A549 (cell line): Measurements from ENCODE around the gene KRTAP4-3. TPM values are rescaled to one million over a fixed set of nuclear protein-coding genes. Genes with fewer than 3 reads are reported as not detected.

ENCODE experiments used
- ATAC-seq, 2 experiments: fragments of 200-7000 bp in 1 of 2; fragments of >200 bp in 1 of 2; cut with Nextera tagmentation in 1 of 2; cut with Tn5 transposase in 1 of 2; 3 replicates each; pipeline versions ENCODE4 v1.8.0 to v1.9.1; 2018 to 2020; ENCODE audit warnings: mild to moderate bottlenecking in 1 of 2, moderate library complexity in 1 of 2
- CTCF ChIA-PET: fragments of 300-600 bp; sonication (Branson Sonifier 250); formaldehyde crosslinking; extraction: SDS; loops from one replicate; lab custom pipeline; 2021; ENCODE audit warnings: antibody characterized with exemption, inconsistent platforms; lab: Yijun Ruan, JAX
- POLR2A ChIA-PET: fragments of 350-600 bp; formaldehyde crosslinking; extraction: SDS; loops from one replicate; lab custom pipeline; 2021; ENCODE audit warnings: antibody characterized with exemption, inconsistent platforms; lab: Yijun Ruan, JAX
- DNase-seq, 2 experiments: peaks; one replicate each; pipeline versions ENCODE4 v3.0.0 to v3.0.0-alpha.2; 2011 to 2016; ENCODE audit warnings: low read depth in 1 of 2, low spot score in 1 of 2
- FAIRE-seq: peaks from 2 replicates; lab custom pipeline; 2011; peaks lifted over from hg19 to GRCh38; lab: Jason Lieb, UNC
- H3K27ac ChIP-seq, 2 experiments: fragments of >200 bp; sonication (Bioruptor Twin); formaldehyde crosslinking; 3 replicates each; pipeline ENCODE4 v1.5.1; 2016 to 2017
- H3K4me1 ChIP-seq: fragments of >200 bp; sonication (Bioruptor Twin); formaldehyde crosslinking; 3 replicates; pipeline ENCODE4 v1.6.1; 2016
- H3K4me2 ChIP-seq: fragments of >200 bp; sonication (Bioruptor Twin); formaldehyde crosslinking; 3 replicates; pipeline ENCODE4 v1.6.1; 2016
- H3K4me3 ChIP-seq: fragments of >200 bp; sonication (Bioruptor Twin); formaldehyde crosslinking; 3 replicates; pipeline ENCODE4 v1.5.1; 2016
- H3K9me3 ChIP-seq: fragments of >200 bp; sonication (Bioruptor Twin); formaldehyde crosslinking; 3 replicates; pipeline ENCODE4 v1.6.1; 2016
- CEBPB ChIP-seq, 2 experiments: fragments of >200 bp in 1 of 2; sonication (Bioruptor Twin) in 1 of 2; formaldehyde crosslinking in 1 of 2; IDR thresholded peaks; 2 replicates each; pipeline ENCODE4 v1.6.1; 2012 to 2016
- CHD2 ChIP-seq: fragments of 150-350 bp; IDR thresholded peaks from 2 replicates; pipeline ENCODE4 v1.6.1; 2014; ENCODE audit warnings: low read length; ENCODE audit not compliant: partially characterized antibody
- CHD4 ChIP-seq: fragments of 200-600 bp; sonication (generic); IDR thresholded peaks from 2 replicates; pipeline ENCODE4 v1.6.1; 2016; ENCODE audit warnings: antibody characterized with exemption, mild to moderate bottlenecking, borderline replicate concordance
- EHMT2 ChIP-seq: fragments of 200-600 bp; sonication (generic); IDR thresholded peaks from 2 replicates; pipeline ENCODE4 v1.6.1; 2016; ENCODE audit warnings: antibody characterized with exemption, low read depth, mild to moderate bottlenecking, moderate library complexity
- ESRRA ChIP-seq: fragments of 150-350 bp; IDR thresholded peaks from 2 replicates; pipeline ENCODE4 v1.6.1; 2014; ENCODE audit warnings: mild to moderate bottlenecking, low read length, borderline replicate concordance
- FOSB ChIP-seq: fragments of 250-450 bp; sonication (Bioruptor Pico); IDR thresholded peaks from 2 replicates; pipeline ENCODE4 v1.5.0; 2020; ENCODE audit warnings: mild to moderate bottlenecking, moderate library complexity
- GATA3 ChIP-seq: IDR thresholded peaks from 2 replicates; pipeline ENCODE4 v1.6.1; 2012; ENCODE audit warnings: borderline replicate concordance
- HEYL ChIP-seq: fragments of 250-450 bp; sonication (Bioruptor Pico); IDR thresholded peaks from 2 replicates; pipeline ENCODE4 v1.8.0; 2021; ENCODE audit warnings: mild to moderate bottlenecking, moderate library complexity
- HOXB13 ChIP-seq: fragments of 250-450 bp; sonication (Bioruptor Pico); IDR thresholded peaks from 2 replicates; pipeline ENCODE4 v1.5.0; 2020; ENCODE audit warnings: low read depth, mild to moderate bottlenecking, moderate library complexity
- JUN ChIP-seq, 2 experiments: fragments of >200 bp; sonication (Bioruptor Twin); formaldehyde crosslinking; IDR thresholded peaks; 2 replicates in 1 of 2; 3 replicates in 1 of 2; pipeline ENCODE4 v1.6.1; 2016 to 2017
- JUNB ChIP-seq: fragments of >200 bp; sonication (Bioruptor Twin); formaldehyde crosslinking; IDR thresholded peaks from 2 replicates; pipeline ENCODE4 v1.6.1; 2016
- MYC ChIP-seq: IDR thresholded peaks from 2 replicates; pipeline ENCODE4 v1.6.1; 2012; ENCODE audit warnings: mild to moderate bottlenecking, inconsistent platforms, low read length, improper control_type of control experiment, borderline replicate concordance
- NPAS2 ChIP-seq: fragments of 250-450 bp; sonication (Bioruptor Pico); IDR thresholded peaks from 2 replicates; pipeline ENCODE4 v1.8.0; 2022; ENCODE audit warnings: mild to moderate bottlenecking, moderate library complexity, borderline replicate concordance
- NR3C1 ChIP-seq: fragments of >200 bp; sonication (Bioruptor Twin); formaldehyde crosslinking; IDR thresholded peaks from 3 replicates; pipeline ENCODE4 v1.6.1; 2017
- POLR2A ChIP-seq: IDR thresholded peaks from 2 replicates; pipeline ENCODE4 v1.6.1; 2012; ENCODE audit warnings: mild to moderate bottlenecking, low read length
- RNF2 ChIP-seq: fragments of 200-600 bp; sonication (generic); IDR thresholded peaks from 2 replicates; pipeline ENCODE4 v1.6.1; 2016; ENCODE audit warnings: low read depth, mild to moderate bottlenecking, antibody characterized with exemption, moderate library complexity, borderline replicate concordance
- SMC3 ChIP-seq: fragments of >200 bp; sonication (Bioruptor Twin); formaldehyde crosslinking; IDR thresholded peaks from 3 replicates; pipeline ENCODE4 v1.6.1; 2018; ENCODE audit warnings: inconsistent platforms
- TP53 ChIP-seq: fragments of 250-450 bp; sonication (Bioruptor Pico); IDR thresholded peaks from 2 replicates; pipeline ENCODE4 v1.5.0; 2021; ENCODE audit warnings: mild to moderate bottlenecking, moderate library complexity
- ZFP36 ChIP-seq: fragments of 450-650 bp; IDR thresholded peaks from 2 replicates; pipeline ENCODE4 v1.6.1; 2014; ENCODE audit warnings: borderline replicate concordance; ENCODE audit not compliant: partially characterized antibody
- WGBS: methylation state at CpG from one replicate; pipeline ENCODE4 v1.1.6; 2017; ENCODE audit errors: missing lambda C conversion rate; 5-methylcytosine and 5-hydroxymethylcytosine counted together
- polyA plus RNA-seq, 4 experiments: library from polyadenylated mRNA; depleted of rRNA in 3 of 4; stranded (reverse); fragments of >200 nt; fragmentation: RNase III in 1 of 4; extraction: RNeasy Plus Mini Kit Qiagen cat#74134 plus additional on column Dnase treatment in 1 of 4; gene quantifications; 2 replicates in 3 of 4; 3 replicates in 1 of 4; pipeline ENCODE4 v1.2.3, GENCODE V29; 2011 to 2017
- TF ChIP-seq, protein P1 (sequence below): fragments of 200-600 bp; sonication (generic); IDR thresholded peaks from 2 replicates; pipeline ENCODE4 v1.6.1; 2016; ENCODE audit warnings: antibody characterized with exemption, mild to moderate bottlenecking, moderate library complexity
- TF ChIP-seq, protein P2 (sequence below): fragments of 450-650 bp; IDR thresholded peaks from 2 replicates; pipeline ENCODE4 v1.6.1; 2014; ENCODE audit warnings: antibody characterized with exemption
- TF ChIP-seq, protein P3 (sequence below): IDR thresholded peaks from 2 replicates; pipeline ENCODE4 v1.6.1; 2012

KRTAP4-3 gene
- polyA plus RNA-seq, 2 of the 4 experiments (the other 2 are of a cell fraction) = not detected

DNA sequence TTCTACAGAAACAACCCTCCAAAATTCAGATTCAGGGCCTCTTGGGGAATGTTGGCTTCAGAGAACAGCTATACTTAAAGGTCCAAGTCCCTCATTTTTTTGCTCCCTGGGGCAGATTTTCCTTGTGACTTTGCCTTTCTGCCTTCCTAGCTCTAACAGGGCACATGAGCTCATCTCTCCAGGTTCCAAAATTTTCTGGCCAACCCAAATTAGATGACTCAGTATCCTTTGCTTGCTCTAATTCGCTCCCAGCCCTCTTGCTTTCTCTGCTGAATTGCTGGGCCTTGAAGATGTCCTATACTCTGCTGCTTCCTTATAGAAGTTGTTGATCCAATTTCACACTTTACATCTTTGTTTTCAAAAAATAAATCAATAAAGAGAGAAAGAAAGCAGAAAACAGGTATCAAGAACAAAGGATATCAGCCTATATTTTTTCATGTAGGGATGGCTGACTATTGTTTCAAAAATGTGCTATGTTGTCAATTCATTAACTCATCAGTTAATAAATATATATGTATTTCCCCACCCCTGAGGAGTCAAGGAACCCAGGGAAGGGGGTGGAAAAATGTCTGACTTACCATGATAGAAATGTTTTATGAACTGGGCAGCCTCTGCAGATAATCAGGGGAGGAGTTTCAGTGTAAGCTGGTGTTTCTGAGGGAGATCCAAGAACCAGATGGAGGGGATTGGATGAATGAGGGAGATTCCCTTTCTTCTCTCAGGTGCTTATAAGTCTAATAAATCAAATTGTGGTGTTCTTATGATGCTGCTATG, 11.0 kb upstream of the KRTAP4-3 start:
- Histone ChIP-seq H3K9me3 (no peaks in the 10 kb centered on the region), H3K27ac (no peak overlapping the region), H3K4me3 (no peak overlapping the region), H3K4me2 (no peak overlapping the region; the same call in 2 of the 3 replicates), H3K4me1 (no peaks in the 10 kb centered on the region)
- ChIA-PET CTCF (interaction anchor here (0.9 to 2.4 kb wide), 3 partner anchors 11 to 488 kb away, joined by 3 to 6 read pairs (median 3); partner anchors contain the start of gene KRTAP4-3), POLR2A (no interaction called here)
- FAIRE-seq = no peak
- no peak for ATAC-seq
- TF ChIP-seq JUNB = no peak
- no peak for TF ChIP-seq HEYL
- no peak for TF ChIP-seq EHMT2
- no peak for DNase-seq
- 69% methylated on average over 1 of the region's 1 CpG for WGBS

DNA sequence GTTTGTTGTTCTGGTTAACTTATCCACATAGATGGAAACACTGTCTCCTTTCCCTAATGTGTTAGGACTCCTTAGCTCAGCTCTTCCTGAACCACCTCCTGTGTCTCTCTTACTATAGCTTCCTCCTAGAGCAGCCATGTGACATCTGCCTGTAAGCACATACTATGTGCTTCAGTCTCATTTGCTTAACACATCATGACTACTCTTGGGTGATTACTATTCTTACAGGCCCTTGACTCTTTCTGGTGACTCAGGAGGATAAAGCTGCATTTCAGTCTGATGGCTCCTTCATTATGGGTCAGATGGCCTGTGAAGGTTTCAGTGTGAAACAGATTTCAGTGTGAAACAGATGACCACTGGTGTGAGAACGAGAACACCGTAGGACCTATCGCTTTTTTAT, 10.3 kb upstream of the KRTAP4-3 start:
- ChIA-PET POLR2A (no interaction called here), CTCF (interaction anchor here (0.9 to 2.4 kb wide), 3 partner anchors 11 to 489 kb away, joined by 3 to 6 read pairs (median 3); partner anchors contain the start of gene KRTAP4-3)
- no peak overlapping the region for H3K27ac ChIP-seq
- ATAC-seq = no peak
- no peak for TF ChIP-seq GATA3
- H3K4me3 ChIP-seq = no peak overlapping the region
- H3K4me1 ChIP-seq = no peaks in the 10 kb centered on the region
- H3K4me2 ChIP-seq = no peak overlapping the region
- H3K9me3 ChIP-seq = no peaks in the 10 kb centered on the region
- DNase-seq = no peak
- FAIRE-seq = no peak
- 96% methylated on average over 3 of the region's 3 CpGs for WGBS

DNA sequence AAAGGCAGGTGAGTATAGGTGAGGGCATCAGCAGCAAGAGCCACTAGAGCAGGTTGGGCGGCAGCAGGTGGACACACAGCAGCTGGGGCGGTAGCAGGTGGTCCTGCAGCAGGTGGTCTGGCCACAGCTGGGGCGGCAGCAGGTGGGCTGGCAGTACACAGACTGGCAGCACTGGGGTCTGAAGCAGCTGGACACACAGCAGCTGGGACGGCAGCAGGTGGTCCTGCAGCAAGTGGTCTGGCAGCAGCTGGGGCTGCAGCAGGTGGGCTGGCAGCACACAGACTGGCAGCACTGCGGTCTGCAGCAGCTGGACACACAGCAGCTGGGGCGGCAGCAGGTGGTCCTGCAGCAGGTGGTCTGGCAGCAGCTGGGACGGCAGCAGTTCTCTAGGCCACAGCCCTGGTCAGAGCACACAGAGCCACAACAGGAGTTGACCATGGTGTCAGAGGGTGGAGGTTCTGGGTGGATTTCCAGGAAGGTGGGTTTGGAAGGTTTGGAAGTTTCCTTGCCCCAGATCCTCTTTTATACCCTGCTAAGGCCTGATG, 9.8 kb upstream of the KRTAP4-3 start, which contains the start of gene KRTAP4-2:
Gene KRTAP4-2, minus strand, starts transcription at position 495 of the 545 bp plus-strand sequence. Its CDS starts 57 bp downstream, at position 438.
- ChIA-PET CTCF (interaction anchor here (0.9 to 2.4 kb wide), 2 partner anchors 144 to 489 kb away, joined by 3 to 6 read pairs; no protein-coding TSS in a partner anchor), POLR2A (no interaction called here)
- Histone ChIP-seq H3K4me3 (no peak within 1 kb of the TSS), H3K27ac (no peak within 1 kb of the TSS), H3K4me1 (no peaks in the 10 kb centered on the region), H3K9me3 (no peaks in the 10 kb centered on the region)
- no peak for FAIRE-seq
- 79% methylated on average over 6 of the region's 7 CpGs for WGBS
- TF ChIP-seq JUN (IDR thresholded peaks at IDR 0.05) (no peak), MYC (no peak), NPAS2 (CRISPR knock-in tag) (no peak), NR3C1 (no peak), CHD2 (no peak), EHMT2 (no peak)
- TF ChIP-seq, all 56 proteins: peak for 0
- DNase-seq (no peak), ATAC-seq (no peak)
- no peak within 1 kb of the TSS; the same call in 2 of the 3 replicates for H3K4me2 ChIP-seq

DNA sequence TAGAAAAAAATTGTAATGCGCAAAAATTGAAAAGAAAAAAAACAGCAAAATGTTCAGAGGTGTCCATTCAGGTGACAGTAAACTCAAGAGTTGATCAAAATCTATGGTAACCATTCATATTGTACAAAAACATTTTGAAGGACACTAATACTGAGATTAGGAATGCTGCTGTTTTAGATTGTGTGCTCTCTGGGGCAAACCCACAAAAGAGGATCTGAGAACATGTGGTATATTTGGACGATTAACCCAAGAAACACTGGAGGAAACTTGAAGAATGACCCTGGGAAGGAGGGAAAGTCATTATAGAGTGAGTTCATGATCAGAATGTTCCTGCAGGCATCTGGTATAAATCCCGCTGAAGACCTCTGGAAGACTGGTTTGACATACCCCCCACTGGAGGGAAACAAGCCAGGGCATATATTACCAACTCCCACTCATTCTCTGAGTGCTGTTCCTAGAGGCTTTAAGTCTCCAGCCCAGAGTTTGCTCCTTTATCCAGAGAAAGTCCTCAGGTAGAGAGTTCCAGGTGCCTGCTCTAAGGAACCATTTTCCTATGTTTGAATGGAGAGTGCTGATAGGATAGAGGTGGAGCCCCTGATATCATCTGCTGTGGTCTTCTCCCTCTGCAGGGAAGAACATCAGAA, 8.8 kb upstream of the KRTAP4-3 start:
- Histone ChIP-seq H3K27ac (no peak overlapping the region), H3K4me2 (no peak overlapping the region), H3K9me3 (no peaks in the 10 kb centered on the region), H3K4me3 (no peak overlapping the region), H3K4me1 (no peaks in the 10 kb centered on the region)
- FAIRE-seq = no peak
- no peak for DNase-seq
- ChIA-PET CTCF (interaction anchor here (0.6 to 2.4 kb wide), 3 partner anchors 145 to 647 kb away, joined by 3 to 6 read pairs (median 4); no protein-coding TSS in a partner anchor), POLR2A (no interaction called here)
- ATAC-seq = no peak
- WGBS = 76% methylated on average over 3 of the region's 3 CpGs
- TF ChIP-seq SMC3 (no peak), POLR2A (no peak), CHD2 (no peak), CHD4 (no peak), FOSB (CRISPR knock-in tag) (no peak), ZFP36 (no peak), CEBPB (IDR thresholded peaks at IDR 0.05) (no peak), TP53 (no peak), HOXB13 (CRISPR knock-in tag) (no peak), ESRRA (no peak), RNF2 (no peak)
- TF ChIP-seq, protein P1, sequence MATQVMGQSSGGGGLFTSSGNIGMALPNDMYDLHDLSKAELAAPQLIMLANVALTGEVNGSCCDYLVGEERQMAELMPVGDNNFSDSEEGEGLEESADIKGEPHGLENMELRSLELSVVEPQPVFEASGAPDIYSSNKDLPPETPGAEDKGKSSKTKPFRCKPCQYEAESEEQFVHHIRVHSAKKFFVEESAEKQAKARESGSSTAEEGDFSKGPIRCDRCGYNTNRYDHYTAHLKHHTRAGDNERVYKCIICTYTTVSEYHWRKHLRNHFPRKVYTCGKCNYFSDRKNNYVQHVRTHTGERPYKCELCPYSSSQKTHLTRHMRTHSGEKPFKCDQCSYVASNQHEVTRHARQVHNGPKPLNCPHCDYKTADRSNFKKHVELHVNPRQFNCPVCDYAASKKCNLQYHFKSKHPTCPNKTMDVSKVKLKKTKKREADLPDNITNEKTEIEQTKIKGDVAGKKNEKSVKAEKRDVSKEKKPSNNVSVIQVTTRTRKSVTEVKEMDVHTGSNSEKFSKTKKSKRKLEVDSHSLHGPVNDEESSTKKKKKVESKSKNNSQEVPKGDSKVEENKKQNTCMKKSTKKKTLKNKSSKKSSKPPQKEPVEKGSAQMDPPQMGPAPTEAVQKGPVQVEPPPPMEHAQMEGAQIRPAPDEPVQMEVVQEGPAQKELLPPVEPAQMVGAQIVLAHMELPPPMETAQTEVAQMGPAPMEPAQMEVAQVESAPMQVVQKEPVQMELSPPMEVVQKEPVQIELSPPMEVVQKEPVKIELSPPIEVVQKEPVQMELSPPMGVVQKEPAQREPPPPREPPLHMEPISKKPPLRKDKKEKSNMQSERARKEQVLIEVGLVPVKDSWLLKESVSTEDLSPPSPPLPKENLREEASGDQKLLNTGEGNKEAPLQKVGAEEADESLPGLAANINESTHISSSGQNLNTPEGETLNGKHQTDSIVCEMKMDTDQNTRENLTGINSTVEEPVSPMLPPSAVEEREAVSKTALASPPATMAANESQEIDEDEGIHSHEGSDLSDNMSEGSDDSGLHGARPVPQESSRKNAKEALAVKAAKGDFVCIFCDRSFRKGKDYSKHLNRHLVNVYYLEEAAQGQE = no peak
- TF ChIP-seq, protein P2, sequence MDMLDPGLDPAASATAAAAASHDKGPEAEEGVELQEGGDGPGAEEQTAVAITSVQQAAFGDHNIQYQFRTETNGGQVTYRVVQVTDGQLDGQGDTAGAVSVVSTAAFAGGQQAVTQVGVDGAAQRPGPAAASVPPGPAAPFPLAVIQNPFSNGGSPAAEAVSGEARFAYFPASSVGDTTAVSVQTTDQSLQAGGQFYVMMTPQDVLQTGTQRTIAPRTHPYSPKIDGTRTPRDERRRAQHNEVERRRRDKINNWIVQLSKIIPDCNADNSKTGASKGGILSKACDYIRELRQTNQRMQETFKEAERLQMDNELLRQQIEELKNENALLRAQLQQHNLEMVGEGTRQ = no peak
- TF ChIP-seq, protein P3, sequence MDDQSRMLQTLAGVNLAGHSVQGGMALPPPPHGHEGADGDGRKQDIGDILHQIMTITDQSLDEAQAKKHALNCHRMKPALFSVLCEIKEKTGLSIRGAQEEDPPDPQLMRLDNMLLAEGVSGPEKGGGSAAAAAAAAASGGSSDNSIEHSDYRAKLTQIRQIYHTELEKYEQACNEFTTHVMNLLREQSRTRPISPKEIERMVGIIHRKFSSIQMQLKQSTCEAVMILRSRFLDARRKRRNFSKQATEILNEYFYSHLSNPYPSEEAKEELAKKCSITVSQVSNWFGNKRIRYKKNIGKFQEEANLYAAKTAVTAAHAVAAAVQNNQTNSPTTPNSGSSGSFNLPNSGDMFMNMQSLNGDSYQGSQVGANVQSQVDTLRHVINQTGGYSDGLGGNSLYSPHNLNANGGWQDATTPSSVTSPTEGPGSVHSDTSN = no peak
